Loucy (cell line): ENCODE data around the gene ARSI.

Source experiments
- CTCF ChIP-seq: fragments of 200-600 bp; sonication (generic); conservative IDR thresholded peaks from 2 replicates; pipeline ENCODE4 v1.5.1; 2014; ENCODE audit warnings: mild to moderate bottlenecking, antibody characterized with exemption, low read length
- EZH2phosphoT487 ChIP-seq: fragments of 200-600 bp; IDR thresholded peaks from 2 replicates; pipeline ENCODE4 v1.6.1; 2018; ENCODE audit warnings: antibody characterized with exemption, mild to moderate bottlenecking, moderate library complexity, borderline replicate concordance

GRCh38 chr5:150323819-150324218 is 21.1 kb upstream of the ARSI start:
- TF ChIP-seq CTCF (no peak), EZH2phosphoT487 (no peak)
